DOHH2 (cell line): ENCODE data around the gene SLC7A14.

Source experiments
- H3F3A ChIP-seq: fragments of 200-600 bp; sonication (generic), shearing (Covaris generic); 2 replicates; pipeline ENCODE4 v1.6.0; 2016; ENCODE audit warnings: antibody characterized with exemption, mild to moderate bottlenecking; ENCODE audit not compliant: control insufficient read depth, insufficient read depth
- H3K27ac ChIP-seq: fragments of 200-600 bp; sonication (generic); 2 replicates; pipeline ENCODE4 v1.5.1; 2014; ENCODE audit warnings: low read depth, mild to moderate bottlenecking, low read length, moderate library complexity
- H3K27me3 ChIP-seq: fragments of 200-600 bp; sonication (generic); 2 replicates; pipeline ENCODE4 v1.6.1; 2014; ENCODE audit warnings: mild to moderate bottlenecking, low read length, mixed read lengths; ENCODE audit not compliant: control insufficient read depth
- H3K36me3 ChIP-seq: fragments of 200-600 bp; sonication (generic); 2 replicates; pipeline ENCODE4 v1.6.1; 2014; ENCODE audit warnings: mild to moderate bottlenecking, low read length, moderate library complexity, mixed read lengths; ENCODE audit not compliant: control insufficient read depth
- H3K4me1 ChIP-seq: fragments of 200-600 bp; sonication (generic); 2 replicates; pipeline ENCODE4 v1.6.1; 2014; ENCODE audit warnings: mild to moderate bottlenecking, low read length, mixed read lengths; ENCODE audit not compliant: control insufficient read depth
- H3K4me2 ChIP-seq: fragments of 200-600 bp; sonication (generic); 2 replicates; pipeline ENCODE4 v1.6.0; 2014; ENCODE audit warnings: mild to moderate bottlenecking, low read length, moderate library complexity
- H3K4me3 ChIP-seq: fragments of 200-600 bp; sonication (generic); 2 replicates; pipeline ENCODE4 v1.5.1; 2014; ENCODE audit warnings: mild to moderate bottlenecking, low read length, mixed read lengths
- H3K79me2 ChIP-seq: fragments of 200-600 bp; sonication (generic); 2 replicates; pipeline ENCODE4 v1.6.1; 2014; ENCODE audit warnings: mild to moderate bottlenecking, low read length, mixed read lengths; ENCODE audit not compliant: control insufficient read depth
- H3K9me2 ChIP-seq: fragments of 200-600 bp; sonication (generic); replicated peaks from 2 replicates; pipeline ENCODE4 v1.6.1; 2014; ENCODE audit warnings: mild to moderate bottlenecking, low read length, mixed read lengths; ENCODE audit not compliant: control insufficient read depth
- H3K9me3 ChIP-seq: fragments of 200-600 bp; sonication (generic); 2 replicates; pipeline ENCODE4 v1.6.1; 2014; ENCODE audit warnings: antibody characterized with exemption, low read length, mixed read lengths; ENCODE audit not compliant: control insufficient read depth, insufficient read depth
- H4K20me1 ChIP-seq: fragments of 200-600 bp; sonication (generic); 2 replicates; pipeline ENCODE4 v1.6.0; 2014; ENCODE audit warnings: low read depth, mild to moderate bottlenecking, antibody characterized with exemption, low read length, moderate library complexity; ENCODE audit not compliant: control insufficient read depth, insufficient read depth
- CTCF ChIP-seq: fragments of 200-600 bp; sonication (generic); IDR thresholded peaks from one replicate; pipeline ENCODE4 v1.5.1; 2014; ENCODE audit warnings: antibody characterized with exemption, mild to moderate bottlenecking, low read depth, low read length; ENCODE audit not compliant: poor library complexity, severe bottlenecking
- EZH2phosphoT487 ChIP-seq: fragments of 200-600 bp; sonication (generic); IDR thresholded peaks from 2 replicates; pipeline ENCODE4 v1.6.1; 2017; ENCODE audit warnings: borderline replicate concordance, mild to moderate bottlenecking, antibody characterized with exemption, low read length, moderate library complexity, mixed read lengths

The SLC7A14 gene

GRCh38 chr3:170485294-170485693 is 100.6 kb downstream of the SLC7A14 start:
- Histone ChIP-seq H3K27me3 (peaks cover 8% of the 10 kb centered on the region), H3K9me2 (no peaks in the 10 kb centered on the region), H3K36me3 (no peaks in the 10 kb centered on the region), H3F3A (no peaks in the 10 kb centered on the region), H3K9me3 (no peaks in the 10 kb centered on the region), H3K4me2 (no peak overlapping the region), H3K4me1 (no peaks in the 10 kb centered on the region), H3K27ac (no peak overlapping the region), H3K79me2 (no peaks in the 10 kb centered on the region), H4K20me1 (no peaks in the 10 kb centered on the region), H3K4me3 (no peak overlapping the region)
- no peak for TF ChIP-seq EZH2phosphoT487
- no peak for TF ChIP-seq CTCF

- Histone ChIP-seq H4K20me1 (no peaks in the 10 kb centered on the region), H3K4me2 (no peak overlapping the region), H3K4me1 (no peaks in the 10 kb centered on the region), H3K36me3 (no peaks in the 10 kb centered on the region), H3K4me3 (no peak overlapping the region), H3F3A (no peaks in the 10 kb centered on the region), H3K79me2 (no peaks in the 10 kb centered on the region), H3K9me3 (no peaks in the 10 kb centered on the region), H3K27me3 (peaks cover 6% of the 10 kb centered on the region; the same call in 1 of the 2 replicates), H3K27ac (no peak overlapping the region), H3K9me2 (no peaks in the 10 kb centered on the region)
- TF ChIP-seq EZH2phosphoT487, result no peak
- TF ChIP-seq CTCF, result no peak
Observed at GRCh38 chr3:170484869-170485268, 101.0 kb downstream of the SLC7A14 start.

GRCh38 chr3:170483485-170484262 is 102.2 kb downstream of the SLC7A14 start:
- Histone ChIP-seq H4K20me1 (no peaks in the 10 kb centered on the region), H3K4me2 (no peak overlapping the region), H3K79me2 (no peaks in the 10 kb centered on the region), H3K36me3 (no peaks in the 10 kb centered on the region), H3K4me1 (no peaks in the 10 kb centered on the region), H3K27me3 (peaks cover 6% of the 10 kb centered on the region; the same call in 1 of the 2 replicates), H3K27ac (no peak overlapping the region), H3K4me3 (no peak overlapping the region), H3K9me3 (no peaks in the 10 kb centered on the region), H3F3A (no peaks in the 10 kb centered on the region), H3K9me2 (no peaks in the 10 kb centered on the region)
- TF ChIP-seq EZH2phosphoT487 (no peak), CTCF (no peak)
